HL-60/S4 treated with phorbol 12-myristate 13-acetate at 8.2 ng/mL for 4 days and 3 days (cell line): Measurements from ENCODE around the gene KCNQ1.

Source experiments
- in situ Hi-C: fragments of 300-500 bp; cut with MboI; formaldehyde crosslinking; loops from 2 replicates; pipeline ENCODE4 v1.15.0; 2022; ENCODE audit warnings: low sequenced_read_pairs

Gene KCNQ1

GRCh38 chr11:2689651-2690575, 245.1 kb downstream of the KCNQ1 start:
- in situ Hi-C loops, result no loop called here

- in situ Hi-C loops, result no loop called here
Observed at GRCh38 chr11:2690596-2691354, 246.0 kb downstream of the KCNQ1 start.

GRCh38 chr11:2691355-2691761, 246.6 kb downstream of the KCNQ1 start:
- in situ Hi-C loops, result no loop called here

GRCh38 chr11:2691991-2692875, 247.4 kb downstream of the KCNQ1 start:
- in situ Hi-C loops, result no loop called here

- in situ Hi-C loops, result no loop called here
Observed at GRCh38 chr11:2693271-2694261, 248.8 kb downstream of the KCNQ1 start.

- in situ Hi-C loops, result no loop called here
Observed at GRCh38 chr11:2694495-2694894, 249.7 kb downstream of the KCNQ1 start.

GRCh38 chr11:2694995-2695939, 250.5 kb downstream of the KCNQ1 start:
- in situ Hi-C loops, result no loop called here

- in situ Hi-C loops, result no loop called here
Observed at GRCh38 chr11:2696455-2696854, 251.6 kb downstream of the KCNQ1 start.

GRCh38 chr11:2697866-2698265, 253.1 kb downstream of the KCNQ1 start:
- in situ Hi-C loops, result no loop called here

GRCh38 chr11:2698386-2699184, 253.8 kb downstream of the KCNQ1 start:
- in situ Hi-C loops, result no loop called here

- in situ Hi-C loops, result no loop called here
Observed at GRCh38 chr11:2699185-2699530, 254.3 kb downstream of the KCNQ1 start.

GRCh38 chr11:2699531-2700414, 255.0 kb downstream of the KCNQ1 start, which contains the start of gene KCNQ1OT1:
Gene KCNQ1OT1 (minus strand): TSS chr11:2699994.
- in situ Hi-C loops, result no loop called here

GRCh38 chr11:2700415-2701211, 255.8 kb downstream of the KCNQ1 start:
- in situ Hi-C loops, result no loop called here

GRCh38 chr11:2701230-2701629, 256.4 kb downstream of the KCNQ1 start:
- in situ Hi-C loops, result no loop called here

- in situ Hi-C loops, result no loop called here
Observed at GRCh38 chr11:2701898-2702434, 257.2 kb downstream of the KCNQ1 start.
